HG03175 (cell line): ENCODE results near the gene CECR2.

Experiments
- ATAC-seq: cut with Tn5 transposase; IDR thresholded peaks from one replicate; pipeline ENCODE4 v1.9.1; 2021; ENCODE audit warnings: mild to moderate bottlenecking, moderate library complexity; ENCODE audit not compliant: unreplicated experiment

The CECR2 gene

GRCh38 chr22:17444204-17444504 is 74.9 kb downstream of the CECR2 start:
- ATAC-seq: no peak

DNA sequence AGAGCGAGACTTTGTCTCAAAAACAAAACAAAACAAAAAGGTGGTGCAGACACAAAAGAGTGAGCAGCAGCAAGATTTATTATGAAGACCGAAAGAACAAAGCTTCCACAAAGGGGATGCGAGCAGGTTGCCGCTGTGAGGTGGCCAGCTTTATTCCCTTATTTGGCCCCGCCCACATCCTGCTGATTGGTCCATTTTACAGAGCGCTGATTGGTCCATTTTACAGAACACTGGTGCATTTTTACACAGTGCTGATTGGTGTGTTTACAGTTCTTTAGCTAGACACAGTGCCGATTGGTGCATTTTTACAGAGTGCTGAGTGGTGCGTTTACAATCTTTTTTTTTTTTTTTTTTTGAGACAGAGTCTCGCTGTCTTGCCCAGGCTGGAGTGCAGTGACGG is 77.4 kb downstream of the CECR2 start:
- ATAC-seq: no peak

- ATAC-seq: no peak
Observed at GRCh38 chr22:17451316-17451715, 82.1 kb downstream of the CECR2 start.

- no peak for ATAC-seq
Observed at GRCh38 chr22:17460895-17461294, 91.6 kb downstream of the CECR2 start.

DNA sequence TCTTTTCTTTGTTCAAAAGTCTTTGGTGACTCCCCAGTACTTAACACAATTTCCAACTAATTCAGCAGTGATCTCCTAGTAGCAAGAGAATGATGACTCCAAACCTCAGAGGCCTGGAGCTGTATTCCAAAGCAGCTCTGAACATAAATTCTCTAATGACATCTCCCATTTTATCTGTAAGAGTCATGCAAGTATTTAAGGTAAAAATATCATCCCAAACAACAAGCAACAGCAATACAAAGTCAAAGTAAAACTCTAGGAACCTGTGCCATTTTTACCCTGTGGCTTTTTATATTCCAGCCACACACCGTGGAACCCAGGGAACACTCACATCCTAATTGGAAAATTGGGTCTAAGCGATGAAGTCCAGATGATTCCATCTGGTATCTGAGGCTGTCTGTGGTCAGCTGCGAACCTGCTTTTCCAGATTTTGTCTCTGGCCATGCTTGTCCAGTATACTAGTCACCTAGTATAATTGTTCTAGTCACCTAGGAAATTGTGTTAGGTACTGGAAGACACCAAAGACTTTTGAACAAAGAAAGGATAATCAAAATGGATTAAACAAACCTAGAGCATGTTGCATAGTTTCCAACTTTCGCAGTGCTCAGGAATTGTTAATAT is 101.7 kb downstream of the CECR2 start:
- no peak for ATAC-seq

GRCh38 chr22:17471886-17472535 is 102.8 kb downstream of the CECR2 start:
- ATAC-seq: no peak

DNA sequence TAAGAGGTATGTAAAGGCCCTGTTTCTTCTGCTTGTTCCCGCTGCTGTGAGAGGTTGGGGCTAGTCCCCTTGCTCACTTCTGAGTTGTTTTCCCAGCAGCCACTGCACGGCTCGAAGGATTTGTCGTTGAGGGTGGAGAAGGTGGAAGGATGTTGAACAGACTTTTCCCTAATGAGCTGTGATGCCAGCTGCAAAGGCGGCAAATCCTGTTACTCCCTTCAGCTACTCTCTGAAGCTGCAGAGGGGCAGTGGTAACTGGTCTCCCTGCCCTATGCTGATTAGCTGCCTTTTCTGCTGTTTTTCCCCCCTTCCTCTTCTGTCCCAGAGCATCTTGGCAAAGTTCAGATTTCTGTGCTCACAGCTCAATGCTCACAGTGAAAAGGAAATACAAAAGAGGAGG is 103.7 kb downstream of the CECR2 start:
- no peak for ATAC-seq

DNA sequence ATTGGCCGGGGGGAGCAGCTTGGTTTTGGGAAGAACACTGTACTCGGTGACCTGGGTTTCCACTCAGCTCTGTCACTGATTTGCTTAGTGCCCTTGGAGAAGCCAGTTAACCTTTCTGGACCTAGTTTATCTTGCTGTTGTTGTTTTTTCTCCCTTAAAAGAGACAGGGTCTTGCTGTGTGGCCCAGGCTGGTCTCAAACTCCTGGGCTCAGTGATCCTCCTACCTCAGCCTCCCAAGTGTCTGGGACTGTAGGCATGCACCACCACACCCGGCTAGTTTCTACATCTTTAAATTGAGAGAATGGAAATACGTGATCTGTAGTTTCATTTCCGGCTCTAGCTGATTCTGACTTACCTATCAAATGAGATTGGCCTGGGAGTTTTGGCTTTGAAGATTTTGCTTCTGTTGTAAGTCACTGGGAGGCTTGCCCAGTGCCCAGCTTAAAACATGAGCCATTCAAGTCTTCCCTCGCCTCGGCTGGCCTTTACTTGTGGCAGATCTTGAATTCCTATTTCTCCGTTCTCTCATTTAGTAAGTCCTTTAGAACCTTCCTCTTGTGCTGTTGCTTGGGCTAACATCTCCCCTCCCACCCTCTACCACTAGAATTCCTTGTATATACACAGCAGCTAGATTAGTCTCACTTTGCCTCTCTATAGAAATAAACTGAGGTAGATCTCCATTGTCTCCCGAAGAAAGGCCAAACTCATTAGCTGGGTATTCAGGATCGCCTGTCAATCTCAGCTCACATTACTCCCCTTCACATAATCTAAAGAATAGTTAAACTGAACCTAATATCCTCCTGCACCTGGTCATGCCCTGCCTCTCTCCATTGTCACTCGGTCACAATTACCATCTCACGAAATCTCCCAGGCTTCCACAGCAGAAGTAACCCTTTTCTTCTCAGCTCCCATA is 106.3 kb downstream of the CECR2 start:
- no peak for ATAC-seq

- no peak for ATAC-seq
Observed at GRCh38 chr22:17476838-17477237, 107.6 kb downstream of the CECR2 start.

GRCh38 chr22:17477391-17477833 is 108.2 kb downstream of the CECR2 start:
- ATAC-seq: no peak

- no peak for ATAC-seq
Observed at GRCh38 chr22:17479135-17479534, 109.9 kb downstream of the CECR2 start.

- no peak for ATAC-seq
Observed at GRCh38 chr22:17481424-17481823, 112.2 kb downstream of the CECR2 start.

- peak; percentile 56 for ATAC-seq
Observed at GRCh38 chr22:17483688-17484372, 114.6 kb downstream of the CECR2 start.

- no peak for ATAC-seq
Observed at GRCh38 chr22:17484608-17485007, 115.3 kb downstream of the CECR2 start.

DNA sequence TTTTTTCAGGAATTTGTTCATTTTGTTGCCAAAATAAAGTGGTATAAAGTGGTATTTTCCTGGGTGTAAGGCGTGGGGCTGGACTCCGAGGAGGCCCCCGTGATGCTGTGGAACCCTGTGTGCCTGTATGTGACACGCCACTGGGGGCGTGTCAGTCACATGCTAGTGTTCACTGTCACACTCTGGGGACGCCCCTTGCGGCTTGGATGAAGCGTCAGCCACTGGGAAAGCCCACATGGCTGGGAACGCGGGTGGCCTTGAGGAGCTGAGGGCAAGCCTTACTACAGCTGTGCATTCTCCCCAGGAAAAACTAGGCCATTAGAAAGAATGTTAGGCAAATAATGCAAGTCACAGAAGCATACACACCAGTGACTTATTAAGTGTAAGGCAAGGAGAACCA is 117.1 kb downstream of the CECR2 start:
- ATAC-seq: no peak

GRCh38 chr22:17486719-17487118 is 117.5 kb downstream of the CECR2 start:
- ATAC-seq: no peak

DNA sequence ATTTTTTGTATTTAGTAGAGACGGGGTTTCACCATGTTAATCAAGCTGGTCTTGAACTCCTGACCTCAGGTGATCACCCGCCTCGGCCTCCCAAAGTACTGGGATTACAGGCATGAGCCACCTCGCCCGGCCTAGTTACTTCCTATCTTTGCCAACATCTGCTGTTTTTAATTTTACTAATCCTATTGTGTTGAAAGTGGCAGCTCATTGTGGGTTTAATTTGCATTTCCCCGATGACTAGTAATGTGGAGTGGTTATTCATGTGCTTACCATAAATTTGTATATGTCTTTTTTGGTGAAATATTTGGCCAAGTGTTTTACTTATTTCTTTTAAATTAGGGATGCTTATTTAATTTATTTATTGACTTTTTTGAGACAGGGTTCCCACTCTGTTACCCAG is 119.8 kb downstream of the CECR2 start:
- ATAC-seq: no peak

GRCh38 chr22:17491090-17491640 is 121.9 kb downstream of the CECR2 start:
- no peak for ATAC-seq

DNA sequence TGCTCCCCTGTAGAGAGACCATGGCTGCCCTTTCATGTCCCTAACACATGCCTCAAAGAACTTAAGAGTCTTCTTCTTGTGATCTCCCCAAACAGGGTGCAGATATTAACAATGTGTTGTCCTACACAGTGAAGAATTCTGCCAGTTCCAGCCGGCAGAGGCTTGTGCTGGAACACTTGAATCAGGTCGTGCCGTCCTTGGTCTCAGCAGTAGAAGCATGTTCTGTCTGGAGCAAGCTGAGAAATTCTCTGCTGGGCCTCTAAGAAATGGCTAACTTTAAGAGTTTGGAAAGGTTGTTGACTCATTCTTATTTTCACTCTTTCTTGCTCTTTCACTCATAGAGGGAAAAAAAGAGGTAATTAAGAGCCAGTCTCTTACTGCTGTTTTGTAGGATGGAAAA is 123.0 kb downstream of the CECR2 start:
- no peak for ATAC-seq

DNA sequence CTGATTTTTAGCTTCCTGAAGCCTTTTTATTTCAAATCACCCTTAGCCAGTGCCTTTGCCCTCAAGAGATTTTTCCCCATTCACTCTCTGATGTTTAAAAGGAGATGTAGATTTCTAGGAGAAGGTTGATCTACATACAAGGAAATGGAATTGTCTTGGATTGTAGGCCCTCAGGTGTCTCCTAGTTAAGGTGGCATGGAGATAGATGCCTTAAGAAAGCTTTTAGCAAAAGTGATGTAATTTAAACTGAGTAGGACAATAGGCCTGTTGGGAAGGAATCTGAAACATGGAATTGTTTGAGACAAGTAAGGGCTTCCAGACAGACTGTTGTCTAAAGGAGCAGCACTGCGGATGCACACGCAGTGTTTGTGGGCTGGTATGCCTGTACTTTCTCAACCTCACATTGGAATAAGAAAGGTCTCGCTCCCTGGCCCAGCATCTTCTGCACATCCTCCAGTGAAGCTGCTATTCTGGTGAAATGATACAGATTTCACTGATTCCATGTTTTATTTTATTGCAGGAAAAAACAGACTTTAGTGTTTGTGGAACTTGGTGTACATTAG is 124.2 kb downstream of the CECR2 start:
- no peak for ATAC-seq

GRCh38 chr22:17496841-17497240 is 127.6 kb downstream of the CECR2 start:
- ATAC-seq: no peak
